ENCODE measurements around the gene DCLRE1A.

GRCh38 chr10:113822174-113822573 lies 31.7 kb downstream of the DCLRE1A start:
- TF ChIP-seq EZH2phosphoT487 (IDR thresholded peaks at IDR 0.05; ENCODE audit: low read depth) (no peak), CTCF (IDR thresholded peaks at IDR 0.05; ENCODE audit: low read depth, low read length) (no peak)

Data from OCI-LY3 (cell line).